ENCODE results near the gene NEXMIF. TPM values are rescaled to one million over a fixed set of nuclear protein-coding genes. Genes with fewer than 3 reads are reported as not detected.

Gene NEXMIF
- polyA plus RNA-seq, 1 donor (not counting 4 experiments of a cell fraction or from before 2014, with no cell fraction given), result under 0.01 TPM

DNA sequence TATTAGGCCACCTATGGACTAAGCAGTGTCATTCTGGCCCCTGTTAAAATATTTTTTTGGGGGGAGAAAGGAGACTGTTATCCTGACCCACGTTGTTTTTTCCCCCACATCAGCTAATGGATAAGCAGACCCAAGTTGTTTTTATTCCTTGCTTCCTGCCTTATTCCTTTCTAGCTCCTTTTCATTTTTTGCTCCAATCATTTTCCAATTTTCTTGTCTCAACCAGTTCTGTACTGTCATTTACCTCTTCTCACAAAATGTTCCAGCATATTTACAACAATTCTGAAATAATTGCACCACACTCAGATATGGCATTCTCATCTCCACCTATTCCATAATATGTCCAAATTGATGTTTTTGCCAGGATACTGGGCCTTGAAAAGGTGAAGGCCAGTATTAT lies 150.3 kb downstream of the NEXMIF start:
- Histone ChIP-seq H3K36me3 (ENCODE audit: control insufficient read depth in 2 of 2, extremely low read depth in 1 of 2, insufficient read depth in 2 of 2, low read length in 2 of 2) (no peaks in the 10 kb centered on the region), H3K27me3 (ENCODE audit: control insufficient read depth, extremely low read depth, insufficient read depth, low read length) (no peaks in the 10 kb centered on the region), H4K20me1 (ENCODE audit: control insufficient read depth, extremely low read depth, insufficient read depth, low read length) (no peaks in the 10 kb centered on the region), H3K9me3 (ENCODE audit: control insufficient read depth, low read depth, low read length) (no peaks in the 10 kb centered on the region), H3K27ac (ENCODE audit: control insufficient read depth, insufficient read depth, low read length) (no peak overlapping the region), H3K9ac (ENCODE audit: control insufficient read depth, extremely low read depth, insufficient read depth, low read length) (no peak overlapping the region), H3K79me2 (ENCODE audit: control insufficient read depth, insufficient read depth, low read length) (no peaks in the 10 kb centered on the region), H3K9me1 (ENCODE audit: control insufficient read depth, extremely low read depth, insufficient read depth, low read length) (no peaks in the 10 kb centered on the region), H3K4me2 (ENCODE audit: control insufficient read depth, extremely low read depth, insufficient read depth, low read depth, low read length) (no peak overlapping the region), H2AFZ (ENCODE audit: control insufficient read depth, low read length) (no peak overlapping the region), H3K4me3 (ENCODE audit: control insufficient read depth in 2 of 3, extremely low read depth in 1 of 3, insufficient read depth in 2 of 3, low read depth in 1 of 3, low read length in 3 of 3) (no peak overlapping the region), H3K4me1 (ENCODE audit: control insufficient read depth, extremely low read depth, insufficient read depth, low read length) (no peaks in the 10 kb centered on the region)
- FAIRE-seq, result no peak
- DNase-seq (ENCODE audit: low read depth, low spot score), result no peak
- TF ChIP-seq EZH2 (IDR thresholded peaks at IDR 0.05; ENCODE audit: low read length), result no peak
- TF ChIP-seq, protein P1, sequence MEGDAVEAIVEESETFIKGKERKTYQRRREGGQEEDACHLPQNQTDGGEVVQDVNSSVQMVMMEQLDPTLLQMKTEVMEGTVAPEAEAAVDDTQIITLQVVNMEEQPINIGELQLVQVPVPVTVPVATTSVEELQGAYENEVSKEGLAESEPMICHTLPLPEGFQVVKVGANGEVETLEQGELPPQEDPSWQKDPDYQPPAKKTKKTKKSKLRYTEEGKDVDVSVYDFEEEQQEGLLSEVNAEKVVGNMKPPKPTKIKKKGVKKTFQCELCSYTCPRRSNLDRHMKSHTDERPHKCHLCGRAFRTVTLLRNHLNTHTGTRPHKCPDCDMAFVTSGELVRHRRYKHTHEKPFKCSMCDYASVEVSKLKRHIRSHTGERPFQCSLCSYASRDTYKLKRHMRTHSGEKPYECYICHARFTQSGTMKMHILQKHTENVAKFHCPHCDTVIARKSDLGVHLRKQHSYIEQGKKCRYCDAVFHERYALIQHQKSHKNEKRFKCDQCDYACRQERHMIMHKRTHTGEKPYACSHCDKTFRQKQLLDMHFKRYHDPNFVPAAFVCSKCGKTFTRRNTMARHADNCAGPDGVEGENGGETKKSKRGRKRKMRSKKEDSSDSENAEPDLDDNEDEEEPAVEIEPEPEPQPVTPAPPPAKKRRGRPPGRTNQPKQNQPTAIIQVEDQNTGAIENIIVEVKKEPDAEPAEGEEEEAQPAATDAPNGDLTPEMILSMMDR (optimal IDR thresholded peaks at IDR 0.05 in 1 of 3, IDR thresholded peaks at IDR 0.05 in 1 of 3, conservative IDR thresholded peaks at IDR 0.05 in 1 of 3; ENCODE audit: extremely low read depth in 1 of 3, insufficient read depth in 2 of 3, low read length in 3 of 3), result no peak
- dilution Hi-C loops (cut with MboI; ENCODE audit: extremely low pct_ligation_motif_present, low sequenced_read_pairs), result no loop called here

DNA sequence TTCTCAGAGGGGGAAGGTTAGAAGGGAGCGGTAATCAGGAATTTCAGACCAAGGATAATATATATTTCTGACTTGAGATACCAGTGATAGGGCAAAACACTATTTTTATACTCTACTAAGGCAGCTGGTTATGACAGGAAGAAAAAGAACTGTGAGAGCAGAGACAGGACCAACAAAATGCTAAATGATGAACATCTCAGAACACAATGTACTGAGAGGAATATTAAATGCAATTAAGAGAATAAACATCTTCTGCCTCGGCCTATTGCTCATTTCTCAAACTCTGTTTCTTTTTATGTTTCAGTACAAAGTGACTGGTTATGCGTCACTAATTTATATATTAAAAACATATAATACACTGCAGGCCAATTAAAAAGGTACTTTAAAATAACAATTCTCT lies 188.8 kb downstream of the NEXMIF start:
- H3K27ac ChIP-seq (ENCODE audit: control insufficient read depth, insufficient read depth, low read length), result no peak overlapping the region

More for the DNA sequence above, 188.8 kb downstream of the NEXMIF start:
- no peak overlapping the region for H3K4me2 ChIP-seq (ENCODE audit: control insufficient read depth, extremely low read depth, insufficient read depth, low read depth, low read length)
- no peaks in the 10 kb centered on the region for H3K9me1 ChIP-seq (ENCODE audit: control insufficient read depth, extremely low read depth, insufficient read depth, low read length)
- no peak overlapping the region for H2AFZ ChIP-seq (ENCODE audit: control insufficient read depth, low read length)
- no peaks in the 10 kb centered on the region for H3K27me3 ChIP-seq (ENCODE audit: control insufficient read depth, extremely low read depth, insufficient read depth, low read length)
- H3K4me3 ChIP-seq (ENCODE audit: control insufficient read depth in 2 of 3, extremely low read depth in 1 of 3, insufficient read depth in 2 of 3, low read depth in 1 of 3, low read length in 3 of 3), result no peak overlapping the region
- TF ChIP-seq EZH2 (IDR thresholded peaks at IDR 0.05; ENCODE audit: low read length), result no peak
- TF ChIP-seq, protein P1 (optimal IDR thresholded peaks at IDR 0.05 in 1 of 3, IDR thresholded peaks at IDR 0.05 in 1 of 3, conservative IDR thresholded peaks at IDR 0.05 in 1 of 3; ENCODE audit: extremely low read depth in 1 of 3, insufficient read depth in 2 of 3, low read length in 3 of 3), result no peak
- no peaks in the 10 kb centered on the region for H4K20me1 ChIP-seq (ENCODE audit: control insufficient read depth, extremely low read depth, insufficient read depth, low read length)
- H3K36me3 ChIP-seq (ENCODE audit: control insufficient read depth in 2 of 2, extremely low read depth in 1 of 2, insufficient read depth in 2 of 2, low read length in 2 of 2), result no peaks in the 10 kb centered on the region
- no peak overlapping the region for H3K9ac ChIP-seq (ENCODE audit: control insufficient read depth, extremely low read depth, insufficient read depth, low read length)
- FAIRE-seq (no peak), DNase-seq (ENCODE audit: low read depth, low spot score) (no peak)
- dilution Hi-C loops (cut with MboI; ENCODE audit: extremely low pct_ligation_motif_present, low sequenced_read_pairs), result no loop called here
- no peaks in the 10 kb centered on the region for H3K79me2 ChIP-seq (ENCODE audit: control insufficient read depth, insufficient read depth, low read length)
- H3K9me3 ChIP-seq (ENCODE audit: control insufficient read depth, low read depth, low read length), result no peaks in the 10 kb centered on the region
- no peaks in the 10 kb centered on the region for H3K4me1 ChIP-seq (ENCODE audit: control insufficient read depth, extremely low read depth, insufficient read depth, low read length)
